HCT116 (cell line): ENCODE measurements around the gene FOXN3.

Source experiments
- POLR2A ChIP-seq: IDR thresholded peaks from 2 replicates; pipeline ENCODE4 v1.7.0; 2011; ENCODE audit warnings: borderline replicate concordance; ENCODE audit not compliant: insufficient read depth, insufficient read length; ENCODE audit errors: extremely low read depth
- POLR2AphosphoS5 ChIP-seq: IDR thresholded peaks from 2 replicates; pipeline ENCODE4 v1.6.1; 2011; ENCODE audit warnings: mild to moderate bottlenecking, low read depth, low read length, moderate library complexity
- SP1 ChIP-seq: IDR thresholded peaks from 2 replicates; pipeline ENCODE4 v1.6.1; 2012; ENCODE audit warnings: low read depth
- TCF7L2 ChIP-seq: IDR thresholded peaks from 2 replicates; pipeline ENCODE4 v1.7.0; 2011; ENCODE audit warnings: borderline replicate concordance, inconsistent platforms; ENCODE audit not compliant: insufficient read depth, insufficient read length; ENCODE audit errors: extremely low read depth
- TF ChIP-seq, protein P1 (sequence below), 3 experiments: fragments of 200-600 bp in 1 of 3; sonication (generic) in 1 of 3; IDR thresholded peaks in 2 of 3; conservative IDR thresholded peaks in 1 of 3; 2 replicates each; pipeline ENCODE4 v1.5.1; 2012 to 2017; ENCODE audit warnings: low read depth in 2 of 3, low read length in 2 of 3, antibody characterized with exemption in 1 of 3, borderline replicate concordance in 1 of 3, control low read depth in 1 of 3, mild to moderate bottlenecking in 1 of 3, mixed read lengths in 1 of 3, mixed run types in 1 of 3, moderate library complexity in 1 of 3; ENCODE audit not compliant: insufficient read depth in 1 of 3

DNA sequence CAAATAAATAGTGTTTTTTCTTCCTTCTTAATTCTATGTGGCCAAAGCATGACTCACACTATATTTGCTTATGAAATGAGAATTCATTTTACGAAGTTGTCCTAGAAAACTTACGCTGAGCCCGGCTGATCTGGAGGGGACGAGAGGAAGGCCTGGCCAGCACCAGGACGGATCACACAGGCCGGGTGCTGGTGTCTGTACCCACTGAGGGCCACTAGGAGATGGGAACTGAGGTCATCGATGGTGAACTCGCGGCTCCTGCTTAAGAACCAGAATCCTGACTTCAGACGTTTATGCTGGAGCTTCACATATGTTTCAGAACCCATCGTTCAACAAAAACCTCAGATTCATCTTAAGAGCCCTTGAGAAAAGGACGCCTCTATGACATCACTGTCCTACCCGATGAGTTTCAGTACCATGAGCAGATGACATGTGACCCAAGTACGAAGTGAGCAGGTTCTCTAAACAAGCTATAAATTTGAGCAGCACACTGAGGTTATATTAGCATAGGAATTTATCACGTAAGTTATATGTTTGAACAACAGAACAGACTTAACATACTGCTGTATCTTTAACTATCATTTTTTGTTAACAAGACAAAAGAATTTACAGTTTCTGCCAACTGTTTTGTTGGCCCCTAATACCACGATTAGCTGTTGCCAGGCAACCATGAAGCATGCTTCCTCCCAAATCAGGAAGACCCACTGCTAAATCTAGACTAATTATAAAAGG, 111.9 kb downstream of the FOXN3 start:
- TF ChIP-seq SP1 (no peak), POLR2A (no peak), TCF7L2 (no peak), POLR2AphosphoS5 (no peak)
- TF ChIP-seq, protein P1, sequence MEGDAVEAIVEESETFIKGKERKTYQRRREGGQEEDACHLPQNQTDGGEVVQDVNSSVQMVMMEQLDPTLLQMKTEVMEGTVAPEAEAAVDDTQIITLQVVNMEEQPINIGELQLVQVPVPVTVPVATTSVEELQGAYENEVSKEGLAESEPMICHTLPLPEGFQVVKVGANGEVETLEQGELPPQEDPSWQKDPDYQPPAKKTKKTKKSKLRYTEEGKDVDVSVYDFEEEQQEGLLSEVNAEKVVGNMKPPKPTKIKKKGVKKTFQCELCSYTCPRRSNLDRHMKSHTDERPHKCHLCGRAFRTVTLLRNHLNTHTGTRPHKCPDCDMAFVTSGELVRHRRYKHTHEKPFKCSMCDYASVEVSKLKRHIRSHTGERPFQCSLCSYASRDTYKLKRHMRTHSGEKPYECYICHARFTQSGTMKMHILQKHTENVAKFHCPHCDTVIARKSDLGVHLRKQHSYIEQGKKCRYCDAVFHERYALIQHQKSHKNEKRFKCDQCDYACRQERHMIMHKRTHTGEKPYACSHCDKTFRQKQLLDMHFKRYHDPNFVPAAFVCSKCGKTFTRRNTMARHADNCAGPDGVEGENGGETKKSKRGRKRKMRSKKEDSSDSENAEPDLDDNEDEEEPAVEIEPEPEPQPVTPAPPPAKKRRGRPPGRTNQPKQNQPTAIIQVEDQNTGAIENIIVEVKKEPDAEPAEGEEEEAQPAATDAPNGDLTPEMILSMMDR (IDR thresholded peaks at IDR 0.05 in 2 of 3, conservative IDR thresholded peaks at IDR 0.05 in 1 of 3; ENCODE audit: borderline replicate concordance in 1 of 3, insufficient read depth in 1 of 3, low read depth in 2 of 3, low read length in 2 of 3): no peak
